Measurements from ENCODE around the gene LMCD1. TPM values are rescaled to one million over a fixed set of nuclear protein-coding genes. Genes with fewer than 3 reads are reported as not detected.

The LMCD1 gene
- total RNA-seq, 1 donor from 2014 or later = 1.3 TPM

GRCh38 chr3:8519774-8520448, 18.3 kb downstream of the LMCD1 start:
- no peaks in the 10 kb centered on the region for H3K27me3 Mint-ChIP-seq (ENCODE audit: unreplicated experiment)
- no peak overlapping the region for H3K4me3 Mint-ChIP-seq (ENCODE audit: unreplicated experiment)
- no peak for DNase-seq
- peaks cover 1% of the 10 kb centered on the region for H3K9me3 Mint-ChIP-seq (ENCODE audit: unreplicated experiment)
- H3K27ac Mint-ChIP-seq (ENCODE audit: unreplicated experiment) = no peak overlapping the region
- peaks cover 10% of the 10 kb centered on the region for H3K36me3 Mint-ChIP-seq (ENCODE audit: unreplicated experiment)
- TF ChIP-seq, protein P1, sequence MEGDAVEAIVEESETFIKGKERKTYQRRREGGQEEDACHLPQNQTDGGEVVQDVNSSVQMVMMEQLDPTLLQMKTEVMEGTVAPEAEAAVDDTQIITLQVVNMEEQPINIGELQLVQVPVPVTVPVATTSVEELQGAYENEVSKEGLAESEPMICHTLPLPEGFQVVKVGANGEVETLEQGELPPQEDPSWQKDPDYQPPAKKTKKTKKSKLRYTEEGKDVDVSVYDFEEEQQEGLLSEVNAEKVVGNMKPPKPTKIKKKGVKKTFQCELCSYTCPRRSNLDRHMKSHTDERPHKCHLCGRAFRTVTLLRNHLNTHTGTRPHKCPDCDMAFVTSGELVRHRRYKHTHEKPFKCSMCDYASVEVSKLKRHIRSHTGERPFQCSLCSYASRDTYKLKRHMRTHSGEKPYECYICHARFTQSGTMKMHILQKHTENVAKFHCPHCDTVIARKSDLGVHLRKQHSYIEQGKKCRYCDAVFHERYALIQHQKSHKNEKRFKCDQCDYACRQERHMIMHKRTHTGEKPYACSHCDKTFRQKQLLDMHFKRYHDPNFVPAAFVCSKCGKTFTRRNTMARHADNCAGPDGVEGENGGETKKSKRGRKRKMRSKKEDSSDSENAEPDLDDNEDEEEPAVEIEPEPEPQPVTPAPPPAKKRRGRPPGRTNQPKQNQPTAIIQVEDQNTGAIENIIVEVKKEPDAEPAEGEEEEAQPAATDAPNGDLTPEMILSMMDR (IDR thresholded peaks at IDR 0.05; ENCODE audit: partially characterized antibody, unreplicated experiment) = no peak
- H3K4me1 Mint-ChIP-seq (ENCODE audit: low read depth, unreplicated experiment) = peaks cover 5% of the 10 kb centered on the region

- Mint-ChIP-seq H3K36me3 (ENCODE audit: unreplicated experiment) (peaks cover 10% of the 10 kb centered on the region), H3K27ac (ENCODE audit: unreplicated experiment) (no peak overlapping the region), H3K27me3 (ENCODE audit: unreplicated experiment) (no peaks in the 10 kb centered on the region), H3K9me3 (ENCODE audit: unreplicated experiment) (peaks cover 1% of the 10 kb centered on the region), H3K4me3 (ENCODE audit: unreplicated experiment) (no peak overlapping the region), H3K4me1 (ENCODE audit: low read depth, unreplicated experiment) (peaks cover 5% of the 10 kb centered on the region)
- TF ChIP-seq, protein P1 (IDR thresholded peaks at IDR 0.05; ENCODE audit: partially characterized antibody, unreplicated experiment) = no peak
- no peak for DNase-seq
These were observed 19.3 kb downstream of the LMCD1 start for GRCh38 chr3:8520816-8521403.

DNA sequence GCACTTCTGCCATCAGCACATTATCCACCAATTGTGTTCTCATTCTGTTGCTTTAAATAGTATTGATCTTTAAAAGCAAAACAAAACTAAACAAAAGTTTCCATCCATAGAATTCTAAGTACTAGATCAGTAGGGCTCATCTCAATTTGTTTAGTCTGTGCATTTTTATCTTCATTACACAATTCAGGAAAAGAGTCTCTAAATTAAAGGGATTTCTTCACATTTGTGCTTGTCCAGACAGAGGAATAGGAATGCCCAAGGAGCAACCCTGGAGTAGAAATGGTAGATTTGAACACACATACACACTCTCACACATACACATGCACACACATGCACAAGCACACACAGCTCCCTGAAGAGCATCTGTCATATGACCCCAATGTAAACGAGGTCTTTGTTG, 21.4 kb downstream of the LMCD1 start:
- DNase-seq = no peak
- Mint-ChIP-seq H3K36me3 (ENCODE audit: unreplicated experiment) (peaks cover 4% of the 10 kb centered on the region), H3K9me3 (ENCODE audit: unreplicated experiment) (peaks cover 1% of the 10 kb centered on the region), H3K4me1 (ENCODE audit: low read depth, unreplicated experiment) (peaks cover 11% of the 10 kb centered on the region), H3K27me3 (ENCODE audit: unreplicated experiment) (no peaks in the 10 kb centered on the region), H3K4me3 (ENCODE audit: unreplicated experiment) (no peak overlapping the region), H3K27ac (ENCODE audit: unreplicated experiment) (no peak overlapping the region)
- TF ChIP-seq, protein P1 (IDR thresholded peaks at IDR 0.05; ENCODE audit: partially characterized antibody, unreplicated experiment) = no peak

GRCh38 chr3:8524249-8524648, 22.6 kb downstream of the LMCD1 start:
- no peaks in the 10 kb centered on the region for H3K36me3 Mint-ChIP-seq (ENCODE audit: unreplicated experiment)
- no peak overlapping the region for H3K27ac Mint-ChIP-seq (ENCODE audit: unreplicated experiment)
- H3K9me3 Mint-ChIP-seq (ENCODE audit: unreplicated experiment) = peaks cover 1% of the 10 kb centered on the region
- H3K27me3 Mint-ChIP-seq (ENCODE audit: unreplicated experiment) = no peaks in the 10 kb centered on the region
- no peak overlapping the region for H3K4me3 Mint-ChIP-seq (ENCODE audit: unreplicated experiment)
- peaks cover 19% of the 10 kb centered on the region for H3K4me1 Mint-ChIP-seq (ENCODE audit: low read depth, unreplicated experiment)
- no peak for DNase-seq
- TF ChIP-seq, protein P1 (IDR thresholded peaks at IDR 0.05; ENCODE audit: partially characterized antibody, unreplicated experiment) = no peak
